Chondrocyte (in vitro differentiated cells): ENCODE results near the gene PACS2. TPM values are rescaled to one million over a fixed set of nuclear protein-coding genes. Genes with fewer than 3 reads are reported as not detected.

Experiments used
- DNase-seq: peaks from one replicate; pipeline ENCODE4 v3.0.0; 2021; ENCODE audit warnings: mixed read lengths, low spot score
- H3K27ac Mint-ChIP-seq: one replicate; pipeline ENCODE4 v1.8.0; 2021; ENCODE audit warnings: mild to moderate bottlenecking, moderate library complexity, mixed read lengths; ENCODE audit not compliant: unreplicated experiment
- H3K27me3 Mint-ChIP-seq: 2 replicates; pipeline ENCODE4 v1.8.0; 2021; ENCODE audit warnings: low read depth, mixed read lengths
- H3K36me3 Mint-ChIP-seq: 2 replicates; pipeline ENCODE4 v1.8.0; 2021; ENCODE audit warnings: low read depth, mixed read lengths
- H3K4me1 Mint-ChIP-seq: 2 replicates; pipeline ENCODE4 v1.8.0; 2021; ENCODE audit warnings: low read depth, mild to moderate bottlenecking, mixed read lengths
- H3K4me3 Mint-ChIP-seq: one replicate; pipeline ENCODE4 v1.8.0; 2021; ENCODE audit warnings: mild to moderate bottlenecking, moderate library complexity, mixed read lengths; ENCODE audit not compliant: unreplicated experiment
- H3K9me3 Mint-ChIP-seq: 2 replicates; pipeline ENCODE4 v1.8.0; 2021; ENCODE audit warnings: low read depth, mixed read lengths
- CTCF ChIP-seq: fragments of 200-600 bp; sonication (generic); IDR thresholded peaks from 2 replicates; pipeline ENCODE4 v1.5.0; 2021; ENCODE audit warnings: antibody characterized with exemption, mild to moderate bottlenecking, moderate library complexity
- total RNA-seq: library from RNA; stranded (reverse); gene quantifications from 3 replicates; pipeline ENCODE4 v1.2.1, GENCODE V29; 2021

Gene PACS2
- total RNA-seq, 1 donor from 2014 or later = 82.6 TPM

- H3K4me3 Mint-ChIP-seq = peak overlapping the region; percentile 56
- no peak for DNase-seq
- H3K27me3 Mint-ChIP-seq = no peaks in the 10 kb centered on the region
- TF ChIP-seq CTCF = no peak
- no peaks in the 10 kb centered on the region for H3K36me3 Mint-ChIP-seq
- peaks cover 12% of the 10 kb centered on the region for H3K4me1 Mint-ChIP-seq
- H3K9me3 Mint-ChIP-seq = no peaks in the 10 kb centered on the region
- no peak overlapping the region for H3K27ac Mint-ChIP-seq
Measured at GRCh38 chr14:105411017-105411941, 96.7 kb downstream of the PACS2 start.

- no peak for DNase-seq
- Mint-ChIP-seq H3K4me1 (peaks cover 14% of the 10 kb centered on the region), H3K9me3 (no peaks in the 10 kb centered on the region), H3K4me3 (peak overlapping the region; percentile 52), H3K27me3 (no peaks in the 10 kb centered on the region), H3K36me3 (no peaks in the 10 kb centered on the region), H3K27ac (no peak overlapping the region)
- no peak for TF ChIP-seq CTCF
Measured at GRCh38 chr14:105411985-105412770, 97.6 kb downstream of the PACS2 start.

- DNase-seq = no peak
- Mint-ChIP-seq H3K9me3 (no peaks in the 10 kb centered on the region), H3K27me3 (no peaks in the 10 kb centered on the region), H3K4me1 (peaks cover 14% of the 10 kb centered on the region), H3K27ac (no peak overlapping the region), H3K36me3 (no peaks in the 10 kb centered on the region), H3K4me3 (no peak overlapping the region)
- TF ChIP-seq CTCF = no peak
Measured at GRCh38 chr14:105412771-105413543, 98.4 kb downstream of the PACS2 start.

GRCh38 chr14:105413544-105413886 is 99.0 kb downstream of the PACS2 start:
- DNase-seq = no peak
- H3K27me3 Mint-ChIP-seq = no peaks in the 10 kb centered on the region
- no peak overlapping the region for H3K27ac Mint-ChIP-seq
- no peaks in the 10 kb centered on the region for H3K9me3 Mint-ChIP-seq
- no peak overlapping the region for H3K4me3 Mint-ChIP-seq
- H3K4me1 Mint-ChIP-seq = peaks cover 16% of the 10 kb centered on the region
- no peaks in the 10 kb centered on the region for H3K36me3 Mint-ChIP-seq
- no peak for TF ChIP-seq CTCF
